Activated CD4-positive, alpha-beta T cell treated with anti-CD3 and anti-CD28 coated beads, Interleukin-2, amount 50 U/mL, for 24 hours (primary cell): ENCODE data around the gene GGACT.
A peak's percentile ranks its signal among the peaks of the same experiment; 100 is the strongest.
"Not testable (repeated sequence)": the region's sequence is repeated elsewhere in the genome, so short reads cannot be mapped to it uniquely, and the experiment has no call there.

Source experiments
- DNase-seq, 2 donors: peaks; one replicate each; pipeline ENCODE4 v3.0.0-alpha.2; 2020; ENCODE audit warnings: low read depth in 1 of 2, low spot score in 1 of 2

Gene GGACT

DNA sequence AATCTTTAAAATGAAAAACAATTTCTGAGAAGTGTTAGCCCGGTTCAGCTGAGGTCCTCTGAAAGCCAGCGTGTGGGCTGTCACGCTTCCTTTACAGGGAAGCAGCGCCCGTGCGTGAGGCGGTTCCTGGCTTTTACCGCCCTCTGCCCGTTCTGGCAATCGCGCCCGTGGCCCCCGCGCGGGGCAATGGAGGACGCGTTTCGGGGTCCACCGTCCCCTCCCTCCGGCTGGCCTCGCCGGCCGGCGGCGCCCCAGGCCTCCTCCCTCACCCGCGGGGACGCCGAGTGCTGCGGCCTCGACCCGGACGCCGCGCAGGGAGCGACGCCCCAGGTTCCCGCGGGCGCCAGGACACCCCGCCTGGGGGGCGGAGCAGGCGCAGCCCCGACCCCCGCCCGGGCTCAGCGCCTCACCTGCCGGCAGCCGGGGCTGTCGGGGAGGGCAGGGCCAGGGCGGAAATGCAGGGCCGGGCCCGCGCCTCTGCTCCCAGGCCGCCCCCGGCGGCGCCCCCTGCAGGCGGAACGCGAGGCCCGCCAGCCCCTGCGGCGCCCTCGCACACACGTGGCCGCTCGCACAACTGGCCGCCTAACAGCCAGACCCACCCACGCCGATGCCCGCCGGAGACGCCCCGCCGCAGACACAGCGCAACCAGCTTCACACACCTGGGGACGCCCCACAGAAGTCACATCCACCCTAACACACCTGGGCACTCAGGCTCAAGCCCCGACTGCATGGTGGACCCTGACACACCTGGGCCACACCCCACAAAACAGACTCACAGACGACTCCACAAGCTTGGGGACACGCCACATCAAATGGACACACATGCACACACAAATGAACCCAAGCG, at the start of gene GGACT:
Gene GGACT (minus strand): TSS at position 459 of the 847 bp plus-strand sequence. CDS start 56,198 bp downstream, outside the sequence.
- DNase-seq: peak; percentile 70 to 73

GRCh38 chr13:100637796-100638195, 49.2 kb upstream of the GGACT start:
- DNase-seq: no peak

DNA sequence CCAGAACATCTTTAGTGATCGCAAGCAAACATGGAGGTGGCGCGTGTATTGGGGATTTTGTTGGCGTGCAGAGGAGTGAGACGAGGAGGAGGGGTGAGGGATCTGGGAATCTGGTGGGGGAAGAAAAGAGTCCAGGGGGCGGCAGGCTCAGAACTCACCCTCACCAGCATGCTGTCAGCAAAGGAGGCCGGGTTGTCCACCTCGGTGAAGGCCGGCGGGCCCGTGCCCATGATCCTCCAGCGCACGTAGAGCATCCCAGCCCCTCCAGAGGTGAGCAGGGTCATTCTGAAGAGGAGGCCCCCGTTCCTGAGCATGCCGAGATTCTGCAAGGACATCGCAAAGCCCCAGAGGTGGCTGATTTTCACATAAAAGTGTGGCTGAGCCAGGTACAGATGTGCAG, 48.8 kb upstream of the GGACT start:
- no peak for DNase-seq

DNA sequence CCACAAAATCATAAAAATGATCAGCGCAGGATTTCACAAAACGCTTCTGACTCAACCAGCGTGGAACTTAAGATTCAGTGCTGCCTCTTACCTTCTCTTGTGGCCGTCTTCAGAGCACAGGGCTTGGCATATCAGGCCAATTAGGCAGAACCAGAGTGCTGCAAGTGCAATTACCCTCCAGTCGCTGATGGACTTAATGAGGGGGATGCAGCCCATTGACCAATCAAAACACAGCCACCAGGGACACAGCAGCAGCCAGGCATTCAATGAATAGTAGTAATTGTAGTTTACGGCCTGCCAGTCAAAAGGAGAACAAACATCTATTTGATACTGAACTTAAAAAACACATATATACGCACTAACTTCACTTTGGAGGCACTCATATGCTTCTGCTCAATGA, 47.9 kb upstream of the GGACT start:
- DNase-seq: no peak

DNA sequence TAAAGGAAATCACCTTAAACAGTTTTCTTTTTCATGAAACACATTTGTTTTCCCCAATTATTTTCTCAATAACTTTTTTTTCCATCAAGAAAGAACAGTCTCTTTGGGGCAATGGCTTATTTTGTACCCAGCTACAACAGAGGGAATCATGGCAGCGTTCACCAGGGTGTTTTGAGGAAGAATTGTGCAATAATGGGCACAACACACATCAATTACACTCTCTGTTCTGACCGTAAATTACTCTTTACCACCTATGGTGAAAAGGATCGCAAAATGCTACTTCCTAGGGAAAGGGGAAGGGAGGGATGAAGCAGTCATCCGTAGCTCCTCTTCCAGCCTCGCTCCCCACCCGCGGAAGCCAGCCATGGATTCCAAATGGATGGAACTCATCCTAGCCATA, 47.4 kb upstream of the GGACT start:
- DNase-seq: no peak

- DNase-seq: no peak
Observed at GRCh38 chr13:100634696-100635095, 46.1 kb upstream of the GGACT start.

- DNase-seq: no peak
Observed at GRCh38 chr13:100633461-100633860, 44.9 kb upstream of the GGACT start.

GRCh38 chr13:100630555-100630954, 42.0 kb upstream of the GGACT start:
- no peak for DNase-seq

GRCh38 chr13:100627120-100627519, 38.5 kb upstream of the GGACT start:
- no peak for DNase-seq

DNA sequence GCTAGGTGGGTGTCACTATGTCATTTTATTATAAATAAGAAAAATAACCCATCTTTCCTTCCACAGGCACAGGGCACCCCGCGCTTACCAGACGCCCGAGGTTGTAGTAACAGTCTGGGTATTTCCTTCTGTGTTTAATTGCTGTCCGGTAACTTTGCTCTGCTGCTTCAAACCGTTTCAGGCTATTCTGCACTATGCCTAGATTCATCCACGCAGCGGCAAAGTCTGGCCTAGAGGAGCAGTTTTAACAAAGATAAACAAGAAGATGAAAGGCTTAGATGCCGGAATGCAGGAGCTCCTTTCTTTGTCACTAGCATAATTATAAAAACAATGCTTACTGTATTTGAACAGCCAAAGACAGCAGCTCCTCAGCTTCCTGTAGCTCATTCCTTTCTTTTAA, 36.9 kb upstream of the GGACT start:
- no peak for DNase-seq

GRCh38 chr13:100620792-100621191, 32.2 kb upstream of the GGACT start:
- DNase-seq: no peak

DNA sequence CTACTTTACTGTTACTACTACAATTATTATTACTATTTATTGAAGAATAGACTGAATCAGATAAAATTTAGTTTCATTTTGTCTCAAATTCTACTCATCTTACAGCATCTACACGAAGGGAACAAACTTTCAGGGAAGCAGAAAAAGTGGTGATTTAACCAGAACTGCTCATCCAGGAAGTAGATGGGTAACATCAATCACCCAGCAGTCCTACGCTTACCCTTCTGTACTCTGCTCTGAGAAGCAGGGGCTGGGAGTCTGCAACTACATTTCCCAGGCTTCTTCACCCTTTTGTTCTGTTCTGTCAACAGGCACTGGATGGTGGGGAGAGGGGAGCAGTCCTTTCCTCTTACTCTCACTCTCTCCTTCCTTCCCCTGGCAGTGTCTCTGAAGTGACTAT, 31.4 kb upstream of the GGACT start:
- DNase-seq: no peak

- not testable (repeated sequence) for DNase-seq
Observed at GRCh38 chr13:100618897-100619296, 30.3 kb upstream of the GGACT start.

GRCh38 chr13:100613031-100613430, 24.4 kb upstream of the GGACT start:
- DNase-seq: no peak

DNA sequence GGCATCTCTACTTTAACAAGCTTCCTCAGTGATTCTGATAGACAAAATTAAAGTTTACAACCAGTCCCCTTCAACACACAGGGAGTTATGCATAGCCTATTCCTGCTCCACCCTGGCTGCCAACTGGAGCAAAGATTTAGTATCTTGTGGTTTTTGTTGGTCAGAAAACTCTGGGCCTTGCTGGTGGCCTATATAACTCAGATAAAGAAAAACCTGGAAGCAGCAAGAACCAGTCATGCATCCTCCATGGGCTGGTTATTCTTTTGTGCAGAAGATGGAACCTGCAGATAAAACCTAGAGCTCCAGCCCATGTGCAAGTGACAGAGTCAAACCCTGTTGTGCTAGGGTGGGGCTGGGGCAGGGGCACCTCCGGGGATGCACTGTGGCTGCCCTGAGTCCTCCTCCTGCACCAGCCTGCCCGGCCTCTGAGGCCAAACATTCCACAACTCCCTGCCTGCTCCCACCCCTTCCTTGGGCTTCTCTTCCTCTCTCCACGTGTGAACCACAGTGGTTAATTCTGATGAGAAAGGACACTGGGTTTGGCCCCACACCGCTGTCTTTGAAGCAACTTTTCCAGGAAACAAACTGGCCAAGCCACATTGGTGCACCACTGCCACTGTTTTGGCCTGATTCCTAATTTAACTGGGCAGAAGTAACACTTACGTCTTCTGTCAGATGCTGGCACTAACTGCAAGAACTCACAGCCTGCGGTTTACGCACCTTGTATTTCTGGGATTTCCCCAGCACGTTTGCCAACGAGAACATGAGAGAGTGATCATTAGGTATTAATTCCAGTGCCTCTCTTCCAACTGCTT, 23.3 kb upstream of the GGACT start:
- no peak for DNase-seq

DNA sequence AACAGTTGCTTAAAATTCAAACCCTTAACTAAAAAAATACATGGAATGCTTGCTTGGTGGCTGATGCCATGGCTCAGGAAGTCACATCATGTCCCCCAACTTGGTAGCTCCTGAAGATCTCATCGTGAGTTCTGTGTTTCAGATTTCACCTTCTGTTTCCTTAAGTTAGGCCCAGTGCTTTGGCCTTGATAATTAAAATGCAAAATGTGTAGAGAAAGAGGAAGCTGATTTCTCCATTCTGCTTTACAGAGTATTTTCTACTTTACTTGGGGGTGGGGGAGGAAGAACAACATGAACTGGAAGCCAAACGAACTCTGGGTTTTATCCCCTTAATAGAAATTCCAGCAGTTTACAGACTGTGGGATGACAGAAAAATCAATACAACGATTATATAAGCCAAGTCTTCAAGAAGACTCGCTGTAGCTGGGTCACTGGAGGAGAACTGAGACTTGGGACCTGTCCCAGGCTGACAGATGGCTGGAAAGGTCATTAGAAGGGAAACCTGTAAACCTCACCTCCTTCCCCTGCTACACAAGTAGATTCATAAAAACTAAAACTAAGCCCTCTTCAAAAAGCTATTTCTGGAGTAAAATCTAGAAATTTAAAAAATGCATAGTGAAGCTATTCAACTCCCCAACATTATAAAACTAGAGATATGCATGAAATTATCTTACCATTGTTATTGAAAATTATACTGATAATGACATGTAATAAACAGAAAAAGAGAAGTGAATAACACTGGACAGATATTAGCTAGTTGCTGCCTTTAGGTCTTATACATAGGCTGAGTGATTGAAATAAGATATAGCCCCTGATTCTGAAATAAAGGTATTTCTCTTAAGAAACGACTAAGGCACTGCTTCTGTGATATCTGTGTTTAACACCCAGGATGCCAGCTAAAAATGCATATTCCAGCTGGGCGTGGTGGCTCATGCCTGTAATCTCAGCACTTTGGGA, 22.1 kb upstream of the GGACT start:
- no peak for DNase-seq

DNA sequence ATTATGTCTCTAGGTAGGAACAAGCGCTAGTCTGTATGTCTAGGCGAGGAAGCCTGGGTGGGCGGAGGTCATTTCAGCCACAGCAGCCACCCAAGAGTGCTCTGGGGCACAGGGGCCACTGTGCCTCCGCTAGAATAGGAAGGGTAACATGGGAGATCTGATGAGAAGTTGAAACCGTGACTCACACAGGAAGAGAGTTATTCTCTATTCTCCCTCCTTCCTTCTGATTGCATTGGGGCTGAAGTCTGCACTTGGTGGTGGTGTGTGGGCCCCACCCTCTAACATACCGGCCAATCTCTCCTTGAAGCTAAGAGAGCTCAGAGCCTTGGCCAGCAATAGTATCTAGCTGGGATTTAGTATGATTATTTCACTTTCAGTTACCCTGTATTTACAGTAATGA, 20.3 kb upstream of the GGACT start:
- DNase-seq: no peak

- no peak for DNase-seq
Observed at GRCh38 chr13:100608489-100608888, 19.9 kb upstream of the GGACT start.

DNA sequence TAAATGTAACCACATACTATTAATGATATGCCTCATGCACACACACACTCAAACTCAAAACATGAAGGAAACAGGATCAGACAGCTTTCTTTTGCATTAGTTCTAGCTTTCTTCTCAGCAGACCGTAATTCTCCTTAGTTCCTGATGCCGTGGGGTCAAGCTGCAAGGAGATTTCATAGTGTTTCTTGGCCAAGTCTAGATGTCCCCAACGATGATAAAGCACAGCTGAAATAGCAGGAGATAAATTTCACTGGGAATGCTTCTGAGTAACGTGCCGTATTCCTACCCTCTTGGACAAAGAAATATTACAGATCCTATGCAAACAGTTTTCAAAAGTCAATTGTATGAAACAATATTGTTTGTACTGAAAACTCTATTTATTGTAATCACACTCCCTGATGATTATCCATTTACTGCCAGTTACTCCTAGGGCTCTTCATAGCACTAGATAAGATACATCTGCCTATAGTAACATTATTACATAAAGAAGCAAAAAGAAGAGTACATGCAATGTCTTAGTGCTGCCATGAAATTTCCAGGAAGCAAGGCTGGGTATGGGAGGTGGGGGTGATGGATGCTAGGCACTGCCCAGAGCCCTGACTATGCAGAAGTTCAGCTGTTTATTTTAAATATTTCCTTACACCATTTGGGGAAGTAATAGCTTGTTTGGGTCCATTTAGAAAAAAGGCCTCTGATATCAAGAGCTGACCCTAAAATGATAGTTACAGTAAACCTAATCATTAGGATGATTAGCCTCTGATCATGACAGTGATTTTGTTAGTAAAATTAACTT, 16.5 kb upstream of the GGACT start:
- DNase-seq: no peak

DNA sequence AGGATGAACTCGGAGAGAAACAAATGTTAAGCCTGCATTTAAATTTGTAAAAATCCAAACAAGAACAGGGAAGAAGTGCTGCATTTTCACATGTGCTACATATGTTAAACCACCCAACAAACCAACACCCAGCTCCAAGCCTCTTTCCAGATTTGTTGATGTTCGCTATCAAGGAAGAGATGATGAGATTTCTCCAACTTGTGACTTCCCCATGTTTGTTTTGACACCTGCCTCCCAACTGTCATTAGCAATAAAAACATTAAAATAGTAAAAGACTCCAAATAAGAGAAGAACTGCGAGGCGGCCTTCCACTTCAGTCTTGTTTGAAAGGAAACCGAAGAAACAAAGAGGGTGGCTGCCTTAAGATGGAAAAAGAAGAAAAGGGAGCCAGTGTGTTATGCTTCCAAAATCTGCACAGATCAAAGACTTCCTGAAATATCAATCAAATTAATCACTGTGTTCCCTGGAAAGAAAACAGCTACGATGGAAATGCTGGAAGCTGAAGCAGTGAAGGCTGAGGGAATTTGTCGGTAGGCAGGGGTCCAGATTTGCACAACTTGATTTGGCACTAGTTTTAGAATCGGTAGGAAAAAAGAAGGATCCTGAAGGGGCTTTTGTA, 14.0 kb upstream of the GGACT start:
- DNase-seq: no peak
